22Rv1 (cell line): ENCODE results near the gene KRTAP21-1.
A peak's percentile ranks its signal among the peaks of the same experiment; 100 is the strongest.

ENCODE experiments used
- H3K27ac ChIP-seq: fragments of 450-650 bp; 2 replicates; pipeline ENCODE4 v1.5.1; 2017
- ZFX ChIP-seq: fragments of 450-650 bp; IDR thresholded peaks from 2 replicates; pipeline ENCODE4 v1.6.1; 2017; ENCODE audit warnings: antibody characterized with exemption, borderline replicate concordance
- TF ChIP-seq, protein P1 (sequence below): fragments of 450-650 bp; IDR thresholded peaks from 2 replicates; pipeline ENCODE4 v1.5.1; 2017; ENCODE audit warnings: mild to moderate bottlenecking

Gene KRTAP21-1

DNA sequence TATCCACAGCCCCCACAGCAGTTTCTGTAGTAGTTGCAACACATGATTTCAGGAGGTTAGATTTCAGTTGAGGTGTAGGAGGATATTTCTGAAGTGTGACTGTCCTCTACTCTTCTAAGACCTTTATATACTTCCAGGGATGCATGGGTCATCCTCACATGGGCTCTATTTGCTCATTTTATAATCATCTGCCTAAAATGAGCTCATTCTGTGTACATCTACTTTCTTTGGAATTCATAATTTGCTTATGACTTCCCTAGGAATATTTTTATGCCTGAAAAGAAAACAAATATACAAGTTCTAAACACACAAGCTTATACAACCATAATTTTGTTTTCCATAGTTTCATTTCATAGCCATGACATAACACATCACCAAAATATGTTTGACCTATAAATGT is 8.1 kb downstream of the KRTAP21-1 start, which contains the start of gene KRTAP21-2:
Gene KRTAP21-2 (minus strand): TSS at position 101 of the 400 bp plus-strand sequence. CDS start 57 bp downstream, at position 44.
- no peak within 1 kb of the TSS for H3K27ac ChIP-seq
- TF ChIP-seq ZFX: no peak
- TF ChIP-seq, protein P1, sequence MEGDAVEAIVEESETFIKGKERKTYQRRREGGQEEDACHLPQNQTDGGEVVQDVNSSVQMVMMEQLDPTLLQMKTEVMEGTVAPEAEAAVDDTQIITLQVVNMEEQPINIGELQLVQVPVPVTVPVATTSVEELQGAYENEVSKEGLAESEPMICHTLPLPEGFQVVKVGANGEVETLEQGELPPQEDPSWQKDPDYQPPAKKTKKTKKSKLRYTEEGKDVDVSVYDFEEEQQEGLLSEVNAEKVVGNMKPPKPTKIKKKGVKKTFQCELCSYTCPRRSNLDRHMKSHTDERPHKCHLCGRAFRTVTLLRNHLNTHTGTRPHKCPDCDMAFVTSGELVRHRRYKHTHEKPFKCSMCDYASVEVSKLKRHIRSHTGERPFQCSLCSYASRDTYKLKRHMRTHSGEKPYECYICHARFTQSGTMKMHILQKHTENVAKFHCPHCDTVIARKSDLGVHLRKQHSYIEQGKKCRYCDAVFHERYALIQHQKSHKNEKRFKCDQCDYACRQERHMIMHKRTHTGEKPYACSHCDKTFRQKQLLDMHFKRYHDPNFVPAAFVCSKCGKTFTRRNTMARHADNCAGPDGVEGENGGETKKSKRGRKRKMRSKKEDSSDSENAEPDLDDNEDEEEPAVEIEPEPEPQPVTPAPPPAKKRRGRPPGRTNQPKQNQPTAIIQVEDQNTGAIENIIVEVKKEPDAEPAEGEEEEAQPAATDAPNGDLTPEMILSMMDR: no peak

DNA sequence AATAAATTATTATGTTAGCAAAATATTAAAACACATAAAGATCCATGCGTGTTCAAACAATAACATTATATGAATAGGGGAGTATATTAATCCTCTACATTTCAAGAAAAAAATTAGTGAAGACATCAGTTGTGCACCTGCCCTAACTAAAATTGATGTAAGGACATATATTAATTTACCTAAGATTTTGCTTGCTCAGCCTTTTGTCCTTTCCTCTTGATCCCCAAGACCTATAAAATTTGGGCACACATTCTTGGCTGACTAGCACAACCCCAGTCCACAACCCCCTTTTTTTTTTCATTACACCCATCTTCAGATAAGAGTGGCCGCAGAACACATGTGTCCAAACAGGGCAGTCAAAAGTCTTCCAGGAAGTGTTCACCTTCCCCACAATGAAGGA is 14.8 kb downstream of the KRTAP21-1 start:
- TF ChIP-seq ZFX: no peak
- TF ChIP-seq, protein P1: no peak
- H3K27ac ChIP-seq: no peak overlapping the region

DNA sequence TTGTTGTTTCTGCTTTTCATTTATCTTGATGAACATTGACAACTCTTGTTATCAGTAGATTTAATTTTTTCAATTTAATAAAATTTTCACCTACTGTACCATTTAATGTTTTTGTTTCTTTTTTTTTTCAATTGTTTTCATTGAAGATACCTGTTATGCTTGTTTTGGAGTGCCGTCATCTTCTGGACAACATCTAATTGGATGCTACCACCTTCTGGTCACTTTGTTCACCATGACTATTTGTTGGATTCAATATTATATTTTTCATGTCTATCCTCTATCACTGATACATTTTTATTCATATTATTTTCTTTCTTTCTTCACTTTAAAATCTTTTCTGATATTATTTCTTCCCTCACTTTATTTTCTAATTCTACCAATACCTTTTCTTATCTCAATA is 22.2 kb downstream of the KRTAP21-1 start:
- no peak overlapping the region for H3K27ac ChIP-seq
- TF ChIP-seq, protein P1: peak; percentile 18; the same call in 1 of the 2 replicates
- TF ChIP-seq ZFX: no peak

DNA sequence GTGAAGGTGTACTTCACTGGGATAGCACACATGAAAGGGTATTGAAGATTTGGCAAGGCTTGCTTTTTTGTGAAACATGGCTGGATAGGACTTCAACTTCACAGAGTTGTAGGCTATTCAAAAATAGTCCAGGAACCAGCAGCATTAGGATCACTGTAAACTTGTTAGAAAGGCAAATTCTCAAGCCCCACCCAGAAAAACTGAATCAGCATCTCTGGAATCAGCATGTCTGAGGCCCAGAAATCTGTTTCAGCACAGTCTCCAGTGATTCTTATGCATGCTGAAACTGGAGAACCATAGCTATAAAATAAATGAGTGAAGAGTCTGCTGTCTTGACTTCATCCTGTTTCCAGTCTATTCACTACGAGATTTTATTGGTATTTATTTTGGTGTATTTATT is 28.5 kb downstream of the KRTAP21-1 start:
- H3K27ac ChIP-seq: no peak overlapping the region
- TF ChIP-seq, protein P1: no peak
- TF ChIP-seq ZFX: no peak

DNA sequence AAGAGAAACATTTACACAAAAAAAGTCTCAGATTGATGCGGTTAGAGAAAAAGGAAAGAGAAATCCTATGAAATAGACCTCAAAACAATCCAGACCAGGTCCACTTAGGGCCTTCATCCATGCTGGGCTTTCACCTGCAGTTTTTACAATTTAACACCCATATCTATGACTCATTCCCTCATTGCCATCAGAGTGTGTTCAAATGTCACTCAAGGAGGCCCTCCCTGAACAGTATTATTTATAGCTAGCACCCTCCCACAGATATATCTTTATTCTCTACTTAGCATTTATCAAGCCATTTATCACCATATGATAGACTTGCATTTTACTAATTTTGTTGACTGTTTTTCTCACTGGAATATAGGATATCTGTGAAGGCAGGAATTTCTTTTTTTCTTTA is 35.8 kb downstream of the KRTAP21-1 start:
- no peak for TF ChIP-seq ZFX
- TF ChIP-seq, protein P1: no peak
- H3K27ac ChIP-seq: no peak overlapping the region

DNA sequence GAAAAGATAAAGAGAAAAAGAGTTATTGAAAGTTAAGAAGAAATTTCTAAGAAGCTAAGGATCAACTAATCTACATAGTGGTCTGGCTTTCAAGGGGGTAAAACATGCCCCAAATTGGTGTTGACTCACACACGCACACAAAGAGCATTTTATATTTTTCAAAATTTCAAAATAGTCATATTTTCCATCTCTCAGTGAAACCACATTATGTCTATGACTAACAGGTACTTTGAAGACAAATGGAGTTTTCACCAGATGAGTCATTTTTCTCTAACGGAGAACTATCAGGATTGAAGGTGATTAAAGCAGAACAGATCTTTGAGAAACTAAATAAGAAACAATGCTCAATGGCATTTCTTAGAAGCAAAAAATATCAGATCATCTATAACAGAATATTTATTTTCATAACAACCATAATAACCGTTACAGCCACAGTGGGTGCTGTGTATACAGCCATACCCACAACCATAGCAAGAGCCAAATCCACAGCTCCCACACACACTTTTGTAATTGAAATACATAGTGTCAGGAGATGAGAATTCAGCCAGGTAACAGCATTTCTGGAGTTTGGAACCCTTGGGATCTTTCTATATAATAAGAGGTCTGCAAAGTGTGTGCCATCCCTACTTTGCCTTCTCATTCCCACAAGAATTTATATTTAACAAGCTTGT is 36.9 kb downstream of the KRTAP21-1 start, which contains the start of gene KRTAP21-3:
Gene KRTAP21-3 (minus strand): TSS at position 539 of the 671 bp plus-strand sequence. CDS start 18 bp downstream, at position 521.
- TF ChIP-seq, protein P1: no peak
- no peak for TF ChIP-seq ZFX
- no peak within 1 kb of the TSS for H3K27ac ChIP-seq

DNA sequence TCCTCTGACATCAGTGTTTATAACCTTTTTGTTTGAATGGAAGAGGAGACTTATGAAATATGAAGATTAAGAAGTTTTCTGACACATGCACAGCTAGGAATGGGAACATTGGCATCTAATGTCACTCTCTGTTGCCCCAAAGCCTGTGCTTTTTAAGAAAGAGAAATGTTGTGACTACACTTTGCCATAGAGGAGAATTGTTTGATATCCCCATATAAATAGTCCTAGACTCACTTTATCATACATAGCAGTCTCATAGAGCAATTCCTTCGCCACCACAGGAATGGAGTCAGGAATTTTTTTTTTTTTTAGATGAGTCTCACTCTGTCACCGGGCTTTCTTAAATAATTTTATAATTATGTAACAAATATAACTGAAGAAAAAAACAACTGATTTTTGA is 38.1 kb downstream of the KRTAP21-1 start:
- TF ChIP-seq, protein P1: no peak
- TF ChIP-seq ZFX: no peak
- H3K27ac ChIP-seq: no peak overlapping the region
